Measurements from ENCODE around the gene CADPS.

CADPS gene

DNA sequence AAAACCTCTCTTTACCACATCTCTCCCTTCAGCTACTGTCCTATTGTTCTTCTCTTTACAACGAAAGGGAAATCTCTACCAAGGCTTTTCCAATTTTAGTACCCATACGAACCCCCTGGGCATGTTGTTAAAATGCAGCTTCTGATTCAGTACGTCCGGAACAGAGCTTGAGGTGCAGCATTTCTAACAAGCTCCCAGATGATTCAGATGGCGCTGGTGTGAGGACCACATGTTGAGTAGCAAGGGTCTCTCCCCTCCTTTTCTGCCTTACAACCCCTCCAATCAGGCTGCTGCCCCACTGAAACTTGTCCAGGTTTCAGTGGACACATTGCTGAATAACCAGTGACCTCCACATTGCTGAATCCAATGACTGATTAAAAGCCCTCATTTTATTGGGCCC, 324.8 kb downstream of the CADPS start:
- no peak for DNase-seq

DNA sequence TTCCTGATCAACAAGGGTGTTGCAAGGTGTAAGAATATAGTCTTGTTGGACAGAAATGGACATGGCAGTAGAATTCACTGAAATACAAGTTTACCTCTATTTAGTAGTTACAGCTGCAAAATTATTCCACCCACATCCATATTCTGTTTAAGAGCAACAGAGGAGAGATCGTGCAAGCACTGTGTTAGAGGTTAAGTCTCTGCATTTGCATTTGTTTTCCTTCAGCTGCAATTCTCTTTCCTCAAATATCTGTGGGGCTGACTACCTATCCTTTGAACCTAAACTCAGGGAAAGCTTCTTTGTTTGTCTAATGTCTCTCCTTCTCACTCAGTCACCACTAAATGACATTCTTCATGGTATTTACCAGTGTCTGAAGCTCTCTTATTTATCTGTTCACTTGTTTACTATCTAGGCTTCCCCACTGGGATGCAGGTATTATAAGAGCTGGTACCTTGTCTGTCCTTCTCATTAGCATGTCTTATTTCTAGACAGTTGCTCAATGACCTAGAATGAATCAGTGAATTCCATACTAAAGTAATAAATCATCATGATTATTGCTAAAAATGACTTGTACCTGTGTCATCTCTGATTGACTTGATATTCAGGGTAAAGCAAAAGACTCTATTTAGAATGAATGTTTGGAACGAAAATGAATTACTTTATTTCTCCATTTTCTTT, 326.5 kb downstream of the CADPS start:
- no peak for DNase-seq

DNA sequence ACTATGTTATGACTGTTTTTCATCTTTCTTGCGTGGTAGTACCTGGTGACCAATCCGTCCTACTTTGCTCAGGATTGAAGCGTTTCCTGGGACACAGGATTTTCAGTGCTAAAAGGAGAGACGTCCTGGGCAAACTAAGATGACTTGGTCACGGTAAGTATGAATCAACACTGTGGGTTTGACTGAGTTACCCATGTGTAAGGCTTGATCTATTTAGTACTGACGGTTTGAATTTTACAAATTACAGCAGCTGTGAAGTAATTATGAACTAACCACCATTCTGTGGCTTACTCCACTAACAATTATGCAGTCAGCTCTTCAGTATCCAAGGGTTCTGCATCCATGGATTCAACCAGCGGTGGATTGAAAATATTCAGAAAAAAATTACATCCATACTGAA, 328.9 kb downstream of the CADPS start:
- no peak for DNase-seq

DNA sequence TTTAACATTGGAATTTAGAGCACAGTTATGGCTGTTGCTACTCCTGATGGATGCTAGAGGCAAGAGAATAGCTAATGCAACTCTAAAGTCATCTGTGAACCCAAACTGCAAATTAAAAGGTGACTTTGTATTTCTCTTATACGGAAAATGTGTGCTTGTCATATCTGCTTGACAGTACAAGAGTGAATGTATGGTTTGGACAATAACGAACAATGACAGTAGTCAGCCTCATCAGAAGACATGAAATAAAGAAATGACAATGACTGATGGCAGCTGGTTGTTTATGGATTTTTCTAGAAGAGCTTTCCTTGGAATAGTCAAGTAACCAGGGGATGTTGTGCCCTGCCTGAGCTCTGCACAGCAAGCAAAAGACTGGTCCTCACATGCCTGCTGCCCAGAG, 333.0 kb downstream of the CADPS start:
- no peak for DNase-seq

DNA sequence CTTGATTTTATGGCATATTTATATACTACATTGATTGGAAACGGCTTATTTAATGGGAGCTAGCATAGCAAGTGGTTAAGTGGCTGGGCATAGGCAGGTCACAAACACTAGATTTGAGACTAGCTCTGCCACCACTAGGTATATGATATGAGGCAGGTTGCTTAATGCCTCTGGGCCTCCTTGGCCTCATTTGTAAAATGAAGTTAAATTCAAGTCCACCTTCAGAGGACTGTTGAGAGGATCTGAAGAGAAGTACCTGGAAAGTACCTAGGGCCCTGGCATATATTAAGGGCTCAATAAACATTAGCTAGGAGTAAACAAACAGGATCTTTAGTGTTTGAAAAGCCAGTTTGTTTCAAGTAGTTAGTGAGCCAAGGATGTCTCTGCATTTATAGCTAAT, 335.5 kb downstream of the CADPS start:
- DNase-seq, result no peak

DNA sequence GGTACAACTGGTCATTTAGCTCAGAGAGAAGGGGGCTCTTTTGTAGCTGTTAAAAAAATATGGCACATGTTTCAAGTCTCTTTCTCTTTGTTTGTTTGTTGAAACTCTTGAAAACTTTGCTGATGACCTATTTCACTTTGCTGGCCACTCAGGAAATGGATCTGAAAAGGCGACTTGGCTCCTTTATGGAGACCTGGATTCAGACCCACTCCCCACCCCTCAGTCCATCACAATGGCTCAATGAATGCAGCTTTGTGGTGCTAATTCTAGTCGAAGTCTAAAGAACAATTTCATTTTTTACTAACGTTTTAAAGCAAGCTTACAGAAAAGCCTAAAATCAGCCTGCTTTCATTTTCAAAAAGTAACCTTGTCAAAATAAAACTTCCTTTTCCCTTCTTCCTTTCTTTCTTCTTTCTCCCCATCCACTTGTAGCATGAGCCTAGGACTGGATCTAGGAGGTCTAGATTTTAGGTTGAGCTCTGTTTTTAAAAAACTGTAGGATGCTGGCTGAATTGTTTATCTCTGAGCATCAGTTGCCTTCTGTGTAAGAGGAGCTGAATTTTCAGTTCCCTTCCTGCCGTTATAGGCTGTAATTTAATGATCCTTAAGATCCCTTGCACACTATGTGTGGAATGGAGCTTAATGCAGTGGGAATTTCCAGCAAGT, 336.4 kb downstream of the CADPS start:
- no peak for DNase-seq

DNA sequence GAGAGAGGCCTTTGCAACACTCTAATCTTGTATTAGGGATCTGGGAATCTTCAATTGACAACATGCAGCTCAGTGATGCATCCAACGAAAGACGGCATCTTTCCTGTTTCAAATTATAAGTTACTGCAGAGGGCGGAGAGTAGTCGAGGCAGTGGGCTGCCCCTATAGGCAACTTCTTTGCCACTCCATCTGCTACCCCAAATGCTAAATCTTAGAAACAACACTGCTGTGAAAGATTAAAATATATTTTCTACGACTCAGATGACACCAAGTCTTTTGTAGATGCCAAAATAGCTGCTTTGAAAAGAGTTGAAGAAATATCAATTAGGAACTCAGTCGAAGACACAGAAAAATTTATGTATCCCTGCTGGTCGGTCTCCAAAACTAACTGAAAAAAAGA, 340.9 kb downstream of the CADPS start:
- no peak for DNase-seq

DNA sequence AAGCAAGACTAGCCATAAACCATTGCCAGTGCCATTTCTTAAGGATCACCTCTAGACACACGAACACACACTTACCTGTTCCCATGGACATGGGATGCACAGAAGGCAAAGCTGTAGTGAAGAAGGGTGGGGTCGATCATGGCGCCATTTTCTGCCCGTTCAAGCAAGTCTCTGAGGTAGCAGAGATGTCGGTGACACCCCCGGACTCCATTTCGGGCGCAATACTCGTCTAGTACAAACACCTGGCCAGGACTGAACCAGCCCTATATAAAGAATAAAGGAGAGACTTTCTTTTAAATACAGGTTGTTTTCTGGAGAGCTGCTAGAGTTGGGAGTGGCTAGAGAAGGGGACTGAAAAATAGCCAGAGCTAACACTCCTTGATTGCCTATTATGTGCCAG, 342.4 kb downstream of the CADPS start:
- no peak for DNase-seq

DNA sequence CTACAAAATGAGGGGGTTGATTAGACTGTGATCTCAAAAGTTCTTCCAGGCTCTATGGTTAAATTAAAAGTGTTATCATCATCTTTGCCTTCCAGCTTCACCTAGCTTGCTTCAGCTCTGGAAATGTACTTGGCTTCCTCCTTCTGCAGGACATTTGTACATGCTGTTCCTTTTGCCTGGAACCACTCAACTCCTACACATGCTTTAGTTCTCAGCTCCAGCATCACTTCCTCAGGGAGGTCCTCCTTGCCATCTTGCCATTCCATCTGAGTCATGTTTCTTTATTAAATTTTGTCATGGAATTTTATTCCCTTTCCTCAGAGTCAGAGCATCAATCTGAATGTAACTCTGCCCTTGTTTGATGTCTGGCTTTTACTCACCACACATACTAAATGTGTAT, 343.2 kb downstream of the CADPS start:
- no peak for DNase-seq

DNA sequence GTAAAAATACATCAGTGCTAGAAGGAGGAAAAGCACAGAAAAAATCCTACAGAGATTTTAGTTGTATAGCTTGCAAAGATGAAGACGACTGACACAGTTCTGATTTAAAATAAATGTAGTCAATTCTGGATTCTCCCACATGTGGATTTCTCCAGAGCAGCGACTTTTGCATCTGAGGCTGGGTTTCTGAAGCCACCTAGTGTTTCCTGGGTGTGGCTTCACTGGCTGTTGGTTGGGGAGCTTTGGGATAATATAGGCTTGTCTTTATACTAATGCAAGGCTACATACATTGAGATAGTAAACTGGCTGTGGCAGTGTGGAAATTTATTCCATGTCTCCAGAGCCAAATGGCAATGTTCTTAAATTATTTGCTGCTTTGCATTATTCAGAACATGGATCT, 343.7 kb downstream of the CADPS start:
- no peak for DNase-seq

DNA sequence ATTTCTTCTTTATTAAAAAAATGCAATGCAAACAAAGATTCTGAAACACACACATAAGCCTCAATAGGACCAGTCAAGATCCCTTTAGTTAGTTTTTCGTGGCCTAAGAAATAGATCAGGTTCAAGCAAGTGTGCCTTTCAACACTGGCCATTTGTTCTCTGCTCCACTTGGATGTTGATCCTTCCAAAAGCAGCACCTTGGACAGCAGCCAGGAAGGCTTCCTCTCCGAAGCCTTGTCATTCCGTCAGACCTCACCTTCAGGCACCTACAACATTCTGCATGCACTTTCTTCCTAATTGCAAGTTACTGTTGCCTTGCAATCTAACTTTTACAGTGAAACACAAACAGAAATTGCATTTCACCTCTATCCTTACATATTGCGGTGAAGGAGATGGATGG, 346.0 kb downstream of the CADPS start:
- no peak for DNase-seq

DNA sequence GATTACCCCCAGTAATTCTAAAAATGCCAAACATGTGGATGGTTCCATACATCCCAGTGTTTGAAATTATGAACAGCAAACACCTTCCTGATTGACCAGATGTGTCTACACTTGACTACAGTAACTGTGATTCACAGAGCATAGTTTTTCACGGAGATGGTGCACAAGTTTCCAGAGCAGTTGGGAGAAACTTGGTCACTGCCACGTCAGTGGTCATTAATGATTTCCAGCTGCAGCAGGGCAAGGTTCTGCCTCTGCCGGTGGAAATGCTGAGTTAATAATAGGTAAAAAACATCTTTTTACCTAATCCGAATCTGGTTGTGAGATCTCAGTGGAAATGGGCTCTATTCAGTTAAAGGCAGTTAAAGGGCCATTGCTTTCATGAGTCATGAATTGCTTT, 347.7 kb downstream of the CADPS start:
- DNase-seq, result no peak

DNA sequence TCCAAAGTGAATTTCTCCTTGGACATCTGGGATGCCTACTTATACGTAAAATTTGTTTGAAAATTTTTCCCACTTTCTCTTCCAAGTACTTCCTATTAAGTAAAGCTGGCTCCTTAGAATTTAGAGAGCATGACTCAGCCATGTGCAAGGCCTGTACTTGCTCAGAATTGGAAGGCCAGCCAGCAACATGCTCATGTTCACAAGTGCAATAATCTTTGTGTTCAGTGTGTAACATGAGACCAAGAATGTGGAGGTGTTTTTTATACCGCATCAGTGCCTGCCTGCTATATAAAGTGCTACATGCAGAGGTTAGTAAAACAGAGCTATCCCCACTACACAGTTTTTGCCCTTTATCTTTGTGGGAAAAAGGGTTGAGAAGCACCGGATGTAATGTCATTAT, 349.9 kb downstream of the CADPS start:
- no peak for DNase-seq

DNA sequence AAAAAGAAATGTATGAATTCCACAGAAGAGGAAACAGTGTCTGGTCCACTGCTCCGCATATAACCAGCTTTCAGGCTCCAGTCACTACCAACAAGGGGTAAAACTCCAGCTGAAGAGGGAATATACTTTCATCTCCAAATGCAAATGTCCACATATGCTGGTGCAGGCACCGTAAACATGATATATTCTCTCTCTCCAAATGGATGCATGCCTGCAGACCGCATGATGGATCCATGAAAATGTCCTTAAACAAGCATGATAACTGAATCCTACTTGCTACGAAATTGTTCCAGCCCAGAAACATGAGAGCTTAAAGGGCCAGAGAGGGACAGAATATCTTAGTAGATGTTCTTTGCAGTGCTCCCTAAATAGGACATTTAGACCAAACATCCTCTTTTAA, 351.5 kb downstream of the CADPS start:
- DNase-seq, result no peak

DNA sequence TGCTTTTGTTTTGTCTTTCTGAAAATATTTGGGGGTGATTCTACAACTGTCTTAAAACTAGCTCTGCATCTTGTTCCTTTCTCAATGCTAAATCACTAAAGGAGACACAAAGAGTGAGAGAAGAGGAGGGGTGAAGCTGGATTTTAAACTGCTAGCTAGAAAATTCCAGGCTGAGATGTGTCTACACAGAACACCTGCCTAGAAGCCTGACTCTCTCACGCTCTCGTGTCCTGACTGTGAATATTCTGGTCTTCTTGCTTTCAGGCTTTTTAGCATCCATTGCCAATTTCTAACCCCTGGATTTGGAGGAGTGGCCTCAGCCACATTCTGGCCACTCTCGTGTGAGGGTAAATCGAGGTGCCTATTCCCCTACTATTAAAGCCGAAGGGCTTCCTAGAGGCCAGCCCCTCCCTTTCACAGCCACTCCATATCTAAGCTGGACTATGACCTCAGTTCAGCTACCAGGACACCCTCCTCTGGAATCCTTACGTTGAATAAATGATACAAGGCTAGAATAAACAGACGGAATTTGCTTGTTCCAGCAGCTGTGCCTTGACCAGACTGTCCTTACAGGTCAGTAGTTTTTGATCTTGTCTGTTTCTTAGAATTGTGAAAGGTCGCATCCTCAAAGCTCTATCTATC, 353.6 kb downstream of the CADPS start:
- no peak for DNase-seq

DNA sequence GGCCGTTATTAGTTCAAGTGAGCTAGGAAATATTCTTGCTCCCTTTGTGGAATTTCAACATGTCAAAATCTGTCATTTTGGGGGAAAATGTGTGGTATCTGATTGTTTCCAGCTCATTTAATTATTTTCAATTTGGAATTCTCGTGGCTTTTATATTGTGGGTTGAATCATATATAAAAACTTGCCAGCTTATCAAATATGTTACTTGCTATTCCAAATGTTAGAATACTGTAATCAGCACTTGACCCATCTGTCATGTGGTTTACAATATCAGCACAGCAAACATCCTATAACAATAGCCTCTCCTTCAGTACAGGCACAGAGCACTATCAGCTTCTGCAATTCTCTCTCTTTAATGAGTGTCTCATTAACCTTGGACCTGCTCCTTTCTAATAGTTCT, 371.7 kb downstream of the CADPS start:
- DNase-seq, result no peak

DNA sequence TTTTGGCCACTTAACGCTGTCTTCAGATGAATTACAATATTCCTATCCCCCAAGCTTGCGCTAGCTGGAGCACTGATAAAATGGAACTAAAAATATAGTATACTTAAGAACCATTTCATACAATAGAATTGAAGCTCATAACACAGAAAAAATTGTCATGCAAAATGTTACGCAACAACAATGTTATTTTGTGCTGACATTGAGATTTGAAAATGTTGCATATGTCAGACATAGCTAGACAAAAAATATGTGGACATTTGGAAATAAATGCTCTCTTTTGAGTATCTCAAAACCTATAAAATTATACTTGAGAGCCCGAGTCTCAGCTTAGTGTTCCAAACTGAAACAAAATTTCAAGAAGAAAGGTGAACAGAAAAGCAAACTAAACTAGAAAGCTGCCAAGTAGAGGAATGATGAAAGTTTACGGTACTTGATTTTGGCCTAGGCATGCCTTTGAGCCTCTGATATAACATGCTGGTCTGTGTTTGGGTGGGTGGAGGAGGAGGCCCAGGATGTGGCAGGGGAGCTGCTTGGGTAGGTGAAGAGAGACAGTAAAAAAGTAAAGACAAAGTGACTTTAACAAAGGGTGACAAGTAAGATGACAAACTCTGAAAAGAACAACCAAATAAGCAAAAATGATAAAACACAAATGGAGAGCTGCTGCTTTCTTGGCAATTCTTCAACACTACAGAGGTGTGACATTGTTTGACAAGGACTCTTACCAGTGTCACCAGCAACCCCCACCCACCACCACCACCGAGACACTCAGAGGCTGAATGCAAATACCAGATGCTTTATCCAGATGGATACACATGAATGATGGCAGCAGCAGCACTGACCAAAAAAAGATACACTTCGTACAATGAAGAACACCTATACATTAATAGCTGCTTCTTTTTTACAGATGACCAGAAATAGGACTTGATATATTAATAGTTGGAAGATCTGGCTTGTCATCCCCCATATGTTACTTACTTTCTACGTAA, 372.6 kb downstream of the CADPS start:
- no peak for DNase-seq

DNA sequence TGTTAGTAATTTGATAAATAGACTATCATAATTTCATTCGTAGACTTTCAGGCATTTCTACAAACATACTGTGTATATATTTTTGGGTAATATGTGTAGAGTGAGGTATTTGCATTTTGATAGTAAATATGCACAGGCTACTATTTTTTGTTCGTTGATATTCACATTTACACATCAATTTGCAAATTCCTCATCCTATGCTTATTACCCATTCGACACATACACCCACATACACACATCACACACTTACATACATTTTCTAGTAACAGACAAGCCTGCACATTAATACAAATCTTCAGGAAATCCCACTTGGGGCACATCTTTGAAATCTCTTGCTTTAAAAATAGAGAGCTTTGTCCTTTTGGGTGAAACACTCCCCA, 373.9 kb downstream of the CADPS start:
- no peak for DNase-seq

DNA sequence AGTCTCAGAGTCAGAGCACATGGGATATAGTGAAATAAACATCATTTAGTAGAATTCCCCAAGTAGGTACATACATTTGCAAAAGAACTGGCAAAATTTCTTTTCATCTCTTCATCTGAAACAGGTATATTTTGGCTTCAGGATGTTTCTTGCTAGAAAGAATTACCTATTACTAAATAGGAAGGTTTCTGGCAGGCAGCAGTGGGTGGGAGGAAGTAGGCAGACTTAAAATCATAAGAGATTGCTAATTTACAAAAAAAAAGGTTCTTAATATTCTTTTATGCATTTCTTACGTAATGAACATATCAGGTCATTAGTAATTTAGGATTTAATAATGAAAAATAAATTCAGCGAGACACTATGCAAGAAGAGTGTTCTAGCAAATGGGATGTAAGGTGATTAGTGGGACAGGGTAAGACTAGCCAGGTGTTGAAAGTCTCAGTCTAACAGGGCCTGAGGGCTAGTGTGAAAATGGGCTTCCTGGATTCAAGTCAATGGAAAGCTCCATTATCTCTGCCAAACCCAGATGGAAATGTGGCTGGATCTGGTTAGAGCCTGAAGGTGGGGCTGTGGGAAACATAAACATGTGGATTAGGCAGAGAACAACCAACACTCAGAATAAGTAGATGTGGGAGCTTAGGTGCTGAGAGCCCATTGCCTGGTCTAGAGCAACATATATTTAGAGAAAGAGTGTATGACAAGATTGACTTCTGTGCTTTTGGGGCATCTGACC, 374.5 kb downstream of the CADPS start:
- no peak for DNase-seq

DNA sequence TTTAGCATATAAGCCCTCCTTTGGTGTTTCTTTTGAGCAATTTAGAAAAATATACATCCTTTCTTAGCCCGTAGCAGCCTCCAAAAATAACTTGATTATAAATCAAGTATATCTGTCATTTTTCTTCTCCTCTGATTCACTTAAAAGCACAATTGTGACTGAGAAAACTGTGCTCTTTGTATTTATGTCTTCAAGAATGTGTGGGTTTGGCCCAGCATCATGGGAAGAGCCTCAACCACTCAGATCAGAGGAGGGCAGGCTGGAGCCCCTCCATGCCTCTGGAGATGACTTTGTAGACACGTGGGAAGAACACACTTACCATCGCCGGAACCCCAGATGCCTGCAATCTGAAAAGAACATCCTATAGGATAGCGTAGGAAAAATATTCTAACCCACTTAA, 378.1 kb downstream of the CADPS start:
- no peak for DNase-seq

DNA sequence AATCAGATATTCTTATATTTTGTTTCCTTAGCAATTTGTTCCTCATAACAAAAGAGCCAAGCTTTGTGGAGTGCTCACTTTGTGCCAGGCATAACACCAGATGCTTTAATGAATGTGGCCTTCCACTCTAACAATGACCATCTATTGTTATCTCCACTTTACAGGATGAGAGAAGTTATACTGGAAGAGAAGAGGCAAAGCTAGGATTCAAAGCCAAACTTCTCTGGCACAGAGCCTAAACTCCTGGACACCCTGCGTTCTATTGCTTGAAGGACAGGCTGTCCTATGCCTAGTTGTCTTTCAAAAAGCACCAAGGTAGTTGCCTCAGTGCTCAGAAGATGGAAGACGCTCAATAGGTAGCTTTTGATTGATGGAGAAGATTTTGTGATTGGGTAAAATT, 378.7 kb downstream of the CADPS start:
- no peak for DNase-seq

DNA sequence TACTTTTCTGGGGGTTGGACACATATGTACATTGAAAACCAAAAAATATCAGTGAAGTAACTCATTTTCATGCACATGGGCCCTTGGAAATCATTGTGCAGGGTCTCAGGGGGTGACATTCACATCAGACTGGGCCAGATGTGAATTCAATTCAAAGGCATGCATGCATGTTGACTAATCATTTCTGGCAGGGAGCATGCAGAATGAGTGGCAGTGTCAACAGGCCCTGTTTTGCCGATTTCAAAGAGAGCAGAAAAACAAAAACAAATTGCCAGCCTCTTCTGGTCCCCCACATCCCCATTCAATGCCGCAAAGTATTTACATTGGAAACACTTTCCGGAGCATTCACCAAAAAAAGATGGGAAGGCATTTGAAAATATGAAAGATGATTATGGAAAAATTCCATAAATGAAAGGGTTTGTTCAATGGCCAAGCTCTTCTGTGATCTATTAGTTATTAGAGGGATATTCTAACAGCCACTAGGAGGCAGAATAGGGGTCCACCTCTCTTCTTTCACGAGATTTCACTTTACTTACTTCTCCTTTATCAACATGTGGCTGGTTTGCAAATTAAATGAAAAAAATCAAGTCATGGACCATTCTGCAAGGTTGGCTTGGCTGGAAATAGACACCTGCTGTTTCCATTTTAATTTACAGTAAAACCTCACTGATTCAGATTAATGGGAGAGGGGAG, 382.0 kb downstream of the CADPS start:
- no peak for DNase-seq

All from SHP77 (cell line).